ENCODE data around the gene LSG1.
"Not testable (repeated sequence)": the region's sequence is repeated elsewhere in the genome, so short reads cannot be mapped to it uniquely, and the experiment has no call there.

Gene LSG1

DNA sequence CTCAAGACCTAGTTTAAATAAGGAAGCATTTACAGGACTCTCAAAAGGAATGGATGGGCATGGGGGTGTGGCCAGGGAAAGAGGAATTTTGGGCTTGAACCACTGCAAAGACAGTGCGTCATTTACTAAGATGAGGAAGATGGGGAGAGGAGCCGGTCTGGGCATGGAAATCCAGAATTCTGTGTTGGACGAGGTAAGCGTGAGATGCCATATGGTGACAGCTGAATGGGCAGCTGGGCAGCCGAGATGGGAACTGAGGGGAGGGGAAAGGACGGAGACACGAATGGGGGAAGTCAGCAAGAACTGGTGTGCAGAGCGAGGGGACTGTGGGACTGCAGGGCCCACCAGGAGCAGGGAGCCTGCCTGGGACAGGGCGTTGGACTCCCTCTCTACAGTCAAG is 63.0 kb downstream of the LSG1 start:
- TF ChIP-seq, protein P1, sequence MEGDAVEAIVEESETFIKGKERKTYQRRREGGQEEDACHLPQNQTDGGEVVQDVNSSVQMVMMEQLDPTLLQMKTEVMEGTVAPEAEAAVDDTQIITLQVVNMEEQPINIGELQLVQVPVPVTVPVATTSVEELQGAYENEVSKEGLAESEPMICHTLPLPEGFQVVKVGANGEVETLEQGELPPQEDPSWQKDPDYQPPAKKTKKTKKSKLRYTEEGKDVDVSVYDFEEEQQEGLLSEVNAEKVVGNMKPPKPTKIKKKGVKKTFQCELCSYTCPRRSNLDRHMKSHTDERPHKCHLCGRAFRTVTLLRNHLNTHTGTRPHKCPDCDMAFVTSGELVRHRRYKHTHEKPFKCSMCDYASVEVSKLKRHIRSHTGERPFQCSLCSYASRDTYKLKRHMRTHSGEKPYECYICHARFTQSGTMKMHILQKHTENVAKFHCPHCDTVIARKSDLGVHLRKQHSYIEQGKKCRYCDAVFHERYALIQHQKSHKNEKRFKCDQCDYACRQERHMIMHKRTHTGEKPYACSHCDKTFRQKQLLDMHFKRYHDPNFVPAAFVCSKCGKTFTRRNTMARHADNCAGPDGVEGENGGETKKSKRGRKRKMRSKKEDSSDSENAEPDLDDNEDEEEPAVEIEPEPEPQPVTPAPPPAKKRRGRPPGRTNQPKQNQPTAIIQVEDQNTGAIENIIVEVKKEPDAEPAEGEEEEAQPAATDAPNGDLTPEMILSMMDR (IDR thresholded peaks at IDR 0.05), result no peak
- no peak for TF ChIP-seq ZFX (IDR thresholded peaks at IDR 0.05; ENCODE audit: borderline replicate concordance)
- no peak overlapping the region for H3K27ac ChIP-seq

DNA sequence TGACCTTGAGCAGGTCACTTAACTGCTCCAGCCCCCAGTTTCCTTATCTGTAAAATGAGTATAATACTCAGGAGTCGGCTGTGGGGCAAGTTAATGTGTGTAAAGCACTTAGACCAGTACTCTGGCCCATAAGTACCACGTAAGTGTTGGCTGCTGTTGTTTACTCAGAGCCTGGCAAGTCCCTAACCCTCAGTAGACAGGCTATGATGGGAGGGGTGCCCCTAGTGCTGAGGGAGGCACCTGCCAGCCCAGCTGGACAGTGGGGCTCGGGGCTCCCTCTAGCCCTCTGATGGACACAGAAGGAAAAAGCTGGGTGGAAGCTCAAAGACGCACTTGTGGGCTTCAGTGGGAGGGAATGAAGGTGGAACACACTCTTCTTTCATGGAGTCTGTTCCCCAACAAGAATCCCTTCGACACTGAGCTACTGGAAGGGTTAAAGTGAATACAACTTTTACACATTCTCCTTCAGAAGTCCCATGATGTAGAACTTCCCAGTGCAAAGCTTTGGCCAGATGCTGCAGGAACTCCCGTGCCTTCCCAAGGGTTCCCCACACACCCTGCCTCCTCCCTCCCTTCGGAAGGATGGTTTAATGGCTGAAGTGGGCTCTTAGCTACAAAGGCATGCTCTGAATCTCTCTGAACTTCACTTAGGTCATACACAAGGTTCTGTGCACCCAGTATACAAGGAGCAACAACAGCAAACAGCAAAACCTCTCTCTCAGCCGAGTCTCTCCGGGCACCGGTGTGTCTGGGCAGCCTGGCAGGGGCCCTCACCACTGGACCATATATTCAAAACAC is 64.2 kb downstream of the LSG1 start:
- H3K27ac ChIP-seq, result no peak overlapping the region
- TF ChIP-seq ZFX (IDR thresholded peaks at IDR 0.05; ENCODE audit: borderline replicate concordance), result no peak
- TF ChIP-seq, protein P1 (IDR thresholded peaks at IDR 0.05), result no peak

DNA sequence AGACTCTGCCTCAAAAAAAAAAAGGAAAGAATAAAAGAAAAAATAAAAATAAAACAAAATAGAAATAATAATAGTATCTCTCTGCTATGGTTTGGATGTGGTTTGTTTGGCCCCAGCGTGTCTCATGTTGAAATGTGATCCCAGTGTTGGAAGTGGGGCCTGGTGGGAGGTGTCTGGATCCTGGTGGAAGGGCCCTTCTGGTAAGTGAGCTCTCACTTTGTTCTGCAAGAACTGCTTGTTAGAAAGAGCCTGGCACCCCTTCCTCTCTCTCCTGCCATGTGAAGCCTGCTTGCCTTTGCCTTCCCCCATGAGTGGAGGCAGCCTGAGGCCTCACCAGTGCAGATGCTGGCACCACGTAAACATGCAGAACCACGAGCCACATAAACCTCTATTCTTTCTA is 65.0 kb downstream of the LSG1 start:
- TF ChIP-seq, protein P1 (IDR thresholded peaks at IDR 0.05), result no peak
- TF ChIP-seq ZFX (IDR thresholded peaks at IDR 0.05; ENCODE audit: borderline replicate concordance), result no peak
- H3K27ac ChIP-seq, result no peak overlapping the region

DNA sequence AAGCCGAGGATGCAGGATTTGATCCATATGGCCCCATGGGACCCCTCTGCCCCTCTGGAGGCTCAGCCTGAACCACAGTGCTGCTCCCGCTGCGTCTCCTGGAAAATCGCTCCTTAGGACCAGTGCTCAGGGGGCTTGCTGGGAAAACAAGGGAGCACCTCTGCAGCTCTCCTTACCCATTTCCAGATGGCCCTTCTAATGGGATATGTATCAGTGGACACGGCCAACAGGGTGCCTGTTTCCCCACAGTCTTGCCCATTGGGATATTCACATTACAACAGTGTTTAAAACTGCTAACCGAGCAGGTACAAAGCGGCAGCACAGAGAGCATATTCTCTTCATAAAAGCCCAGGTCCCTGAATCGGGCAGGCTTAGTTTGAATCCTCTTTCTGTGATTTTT is 65.8 kb downstream of the LSG1 start:
- no peak overlapping the region for H3K27ac ChIP-seq
- no peak for TF ChIP-seq ZFX (IDR thresholded peaks at IDR 0.05; ENCODE audit: borderline replicate concordance)
- TF ChIP-seq, protein P1 (IDR thresholded peaks at IDR 0.05), result no peak

DNA sequence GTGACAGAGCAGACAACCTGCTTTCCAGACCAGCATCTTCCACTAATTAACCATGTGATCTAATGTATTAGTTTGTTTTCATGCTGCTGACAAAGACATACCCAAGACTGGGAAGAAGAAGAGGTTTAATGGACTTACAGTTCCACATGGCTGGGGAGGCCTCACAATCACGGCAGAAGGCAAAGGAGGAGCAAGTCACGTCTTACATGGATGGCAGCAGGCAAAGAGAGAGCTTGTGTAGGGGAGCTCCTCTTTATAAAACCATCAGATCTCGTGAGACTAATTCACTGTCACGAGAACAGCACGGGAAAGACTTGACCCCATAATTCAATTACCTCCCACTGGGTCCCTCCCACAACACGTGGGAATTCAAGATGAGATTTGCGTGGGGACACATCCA is 66.7 kb downstream of the LSG1 start:
- H3K27ac ChIP-seq, result not testable (repeated sequence)

DNA sequence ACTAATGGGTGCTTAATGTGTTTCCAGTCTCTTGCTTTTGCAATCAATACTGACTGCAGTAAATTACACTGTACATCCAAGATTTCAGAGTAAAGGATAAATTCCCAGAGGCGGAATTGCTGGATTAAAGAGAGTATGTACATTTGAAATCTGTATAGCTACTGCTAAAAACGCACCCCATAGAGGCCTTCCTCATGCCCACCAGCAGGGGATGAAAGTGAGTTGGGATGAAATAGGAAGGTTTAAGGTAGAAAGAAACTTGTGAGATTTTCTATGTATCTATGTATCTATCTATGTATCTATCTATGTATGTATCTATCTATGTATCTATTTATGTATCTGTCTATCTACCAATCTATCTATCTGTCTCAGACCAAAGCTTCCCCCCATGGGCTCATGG is 67.2 kb downstream of the LSG1 start:
- no peak for TF ChIP-seq ZFX (IDR thresholded peaks at IDR 0.05; ENCODE audit: borderline replicate concordance)
- TF ChIP-seq, protein P1 (IDR thresholded peaks at IDR 0.05), result no peak
- no peak overlapping the region for H3K27ac ChIP-seq

DNA sequence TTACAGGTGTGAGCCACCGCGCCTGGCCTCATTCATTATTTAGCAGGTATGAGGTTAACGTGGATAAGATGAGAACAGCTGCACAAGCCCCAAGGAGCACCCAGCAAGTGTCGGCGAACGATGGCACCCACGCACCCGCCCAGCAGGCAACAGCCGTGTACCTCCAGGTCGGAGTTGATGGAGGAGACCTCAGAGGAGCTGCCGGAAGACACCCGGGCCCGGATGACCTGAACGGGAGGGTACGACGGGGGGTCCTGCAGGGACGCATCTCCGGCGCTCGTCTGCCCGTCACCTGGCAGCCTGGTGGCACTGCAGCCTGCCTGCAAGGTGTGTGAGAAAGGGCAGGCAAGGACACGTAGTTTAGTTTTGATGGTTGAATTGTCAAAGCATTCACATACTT is 67.9 kb downstream of the LSG1 start:
- TF ChIP-seq, protein P1 (IDR thresholded peaks at IDR 0.05), result no peak
- no peak for TF ChIP-seq ZFX (IDR thresholded peaks at IDR 0.05; ENCODE audit: borderline replicate concordance)
- no peak overlapping the region for H3K27ac ChIP-seq

Measured in 22Rv1 (cell line).